Prostate gland (tissue), 2 donors: ENCODE results near the gene TTLL13. TPM values are rescaled to one million over a fixed set of nuclear protein-coding genes. Genes with fewer than 3 reads are reported as not detected.
"Not testable (repeated sequence)": the region's sequence is repeated elsewhere in the genome, so short reads cannot be mapped to it uniquely, and the experiment has no call there.

Source experiments
- DNase-seq: peaks from one replicate; pipeline ENCODE4 v3.0.0-alpha.2; 2019; ENCODE audit warnings: low spot score
- H3K27ac ChIP-seq, 2 donors: fragments of 200-600 bp; sonication (generic); 2 replicates each; pipeline ENCODE4 v1.5.1; 2017 to 2019
- H3K27me3 ChIP-seq: fragments of 200-600 bp; sonication (generic); replicated peaks from 2 replicates; pipeline ENCODE4 v1.5.1; 2019; ENCODE audit not compliant: insufficient read depth
- H3K36me3 ChIP-seq, 2 donors: fragments of 200-600 bp; sonication (generic); 1 replicate in 1 of 2; 2 replicates in 1 of 2; pipeline versions ENCODE4 v1.5.1 to v1.8.1; 2017 to 2019
- H3K4me1 ChIP-seq: fragments of 200-600 bp; sonication (generic); replicated peaks from 2 replicates; pipeline ENCODE4 v1.5.1; 2019
- H3K4me3 ChIP-seq, 2 donors: fragments of 200-600 bp; sonication (generic); 2 replicates each; pipeline ENCODE4 v1.5.1; 2017 to 2019
- H3K9me3 ChIP-seq: fragments of 200-600 bp; sonication (generic); 2 replicates; pipeline ENCODE4 v1.5.1; 2017
- POLR2A ChIP-seq: fragments of 450-650 bp; IDR thresholded peaks from one replicate; pipeline ENCODE4 v1.6.1; 2016; ENCODE audit warnings: antibody characterized with exemption, mild to moderate bottlenecking
- POLR2AphosphoS5 ChIP-seq: sonication (generic); formaldehyde crosslinking; IDR thresholded peaks from one replicate; pipeline ENCODE4 v1.6.1; 2017; ENCODE audit warnings: antibody characterized with exemption
- WGBS: methylation state at CpG from one replicate; pipeline ENCODE4 v1.1.5; 2018; 5-methylcytosine and 5-hydroxymethylcytosine counted together
- intact Hi-C: fragments of 100-400 bp; cut with DNase I; formaldehyde crosslinking; loops from one replicate; pipeline ENCODE4 v1.14.2; 2022
- total RNA-seq, 2 donors: library from RNA; depleted of rRNA; stranded (reverse); fragments of >200 nt; gene quantifications; one replicate each; pipeline ENCODE4 v1.1.0, GENCODE V29; 2016
- TF ChIP-seq, protein P1 (sequence below), 4 experiments: fragments of 200-600 bp in 2 of 4; fragments of 450-650 bp in 2 of 4; sonication (generic) in 2 of 4; IDR thresholded peaks; 1 replicate in 3 of 4; 2 replicates in 1 of 4; pipeline ENCODE4 v1.5.1; 2016 to 2019; ENCODE audit warnings: antibody characterized with exemption in 4 of 4, mild to moderate bottlenecking in 2 of 4, moderate library complexity in 2 of 4

The TTLL13 gene
- total RNA-seq, 2 donors from 2014 or later: 0.51 TPM; not detected in 1

DNA sequence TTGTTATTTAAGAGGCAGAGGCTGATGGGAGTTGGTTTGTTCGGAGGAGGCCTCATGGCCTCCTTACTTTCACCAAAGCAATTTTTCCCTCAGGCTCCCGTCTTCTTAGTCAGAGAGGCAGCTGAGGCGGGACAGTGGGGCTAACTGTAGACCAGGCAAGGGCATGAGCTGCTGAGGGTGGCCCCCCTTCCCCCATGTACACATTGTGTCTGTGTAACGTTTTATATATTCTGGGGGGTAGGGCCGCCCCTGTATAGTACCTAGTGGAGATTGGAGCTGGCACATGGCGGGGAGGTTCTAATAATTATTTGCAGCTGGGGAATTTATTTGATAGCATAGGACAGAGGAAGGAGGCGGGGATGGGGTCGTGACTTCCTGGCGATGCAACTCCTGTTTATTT is 51.2 kb downstream of the TTLL13 start:
- 83% methylated on average over 9 of the region's 9 CpGs for WGBS
- TF ChIP-seq, protein P1, sequence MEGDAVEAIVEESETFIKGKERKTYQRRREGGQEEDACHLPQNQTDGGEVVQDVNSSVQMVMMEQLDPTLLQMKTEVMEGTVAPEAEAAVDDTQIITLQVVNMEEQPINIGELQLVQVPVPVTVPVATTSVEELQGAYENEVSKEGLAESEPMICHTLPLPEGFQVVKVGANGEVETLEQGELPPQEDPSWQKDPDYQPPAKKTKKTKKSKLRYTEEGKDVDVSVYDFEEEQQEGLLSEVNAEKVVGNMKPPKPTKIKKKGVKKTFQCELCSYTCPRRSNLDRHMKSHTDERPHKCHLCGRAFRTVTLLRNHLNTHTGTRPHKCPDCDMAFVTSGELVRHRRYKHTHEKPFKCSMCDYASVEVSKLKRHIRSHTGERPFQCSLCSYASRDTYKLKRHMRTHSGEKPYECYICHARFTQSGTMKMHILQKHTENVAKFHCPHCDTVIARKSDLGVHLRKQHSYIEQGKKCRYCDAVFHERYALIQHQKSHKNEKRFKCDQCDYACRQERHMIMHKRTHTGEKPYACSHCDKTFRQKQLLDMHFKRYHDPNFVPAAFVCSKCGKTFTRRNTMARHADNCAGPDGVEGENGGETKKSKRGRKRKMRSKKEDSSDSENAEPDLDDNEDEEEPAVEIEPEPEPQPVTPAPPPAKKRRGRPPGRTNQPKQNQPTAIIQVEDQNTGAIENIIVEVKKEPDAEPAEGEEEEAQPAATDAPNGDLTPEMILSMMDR (IDR thresholded peaks at IDR 0.05): no peak
- TF ChIP-seq POLR2AphosphoS5: no peak
- no peak for TF ChIP-seq POLR2A
- no peak overlapping the region for H3K27ac ChIP-seq
- no peaks in the 10 kb centered on the region for H3K36me3 ChIP-seq
- no peak for DNase-seq
- H3K4me3 ChIP-seq: no peak overlapping the region
- H3K27me3 ChIP-seq: no peaks in the 10 kb centered on the region
- H3K4me1 ChIP-seq: peaks cover 5% of the 10 kb centered on the region
- no peaks in the 10 kb centered on the region for H3K9me3 ChIP-seq
- intact Hi-C loops: no loop called here

GRCh38 chr15:90300988-90301706 is 51.8 kb downstream of the TTLL13 start:
- Histone ChIP-seq H3K27ac (no peak overlapping the region), H3K27me3 (no peaks in the 10 kb centered on the region), H3K4me1 (peaks cover 5% of the 10 kb centered on the region), H3K4me3 (no peak overlapping the region), H3K36me3 (no peaks in the 10 kb centered on the region), H3K9me3 (no peaks in the 10 kb centered on the region)
- intact Hi-C loops: no loop called here
- DNase-seq: no peak
- 66% methylated on average over 21 of the region's 21 CpGs for WGBS
- no peak for TF ChIP-seq POLR2A
- TF ChIP-seq, protein P1 (IDR thresholded peaks at IDR 0.05): peak; percentile 48 to 68 (median 56)

- Histone ChIP-seq H3K36me3 (no peaks in the 10 kb centered on the region), H3K9me3 (no peaks in the 10 kb centered on the region), H3K4me1 (no peaks in the 10 kb centered on the region), H3K4me3 (no peak overlapping the region), H3K27ac (no peak overlapping the region), H3K27me3 (no peaks in the 10 kb centered on the region)
- WGBS: 80% methylated on average over 8 of the region's 8 CpGs
- TF ChIP-seq POLR2A: no peak
- TF ChIP-seq, protein P1 (IDR thresholded peaks at IDR 0.05): no peak
- TF ChIP-seq POLR2AphosphoS5: no peak
- intact Hi-C loops: no loop called here
- no peak for DNase-seq
Measured at GRCh38 chr15:90301707-90302300, 52.4 kb downstream of the TTLL13 start.

GRCh38 chr15:90305355-90305754 is 56.0 kb downstream of the TTLL13 start:
- H3K36me3 ChIP-seq, H3K4me1 ChIP-seq, H3K9me3 ChIP-seq, H3K27me3 ChIP-seq, intact Hi-C loops, H3K4me3 ChIP-seq, H3K27ac ChIP-seq, DNase-seq: not testable (repeated sequence)
- 94% methylated on average over 14 of the region's 14 CpGs for WGBS

DNA sequence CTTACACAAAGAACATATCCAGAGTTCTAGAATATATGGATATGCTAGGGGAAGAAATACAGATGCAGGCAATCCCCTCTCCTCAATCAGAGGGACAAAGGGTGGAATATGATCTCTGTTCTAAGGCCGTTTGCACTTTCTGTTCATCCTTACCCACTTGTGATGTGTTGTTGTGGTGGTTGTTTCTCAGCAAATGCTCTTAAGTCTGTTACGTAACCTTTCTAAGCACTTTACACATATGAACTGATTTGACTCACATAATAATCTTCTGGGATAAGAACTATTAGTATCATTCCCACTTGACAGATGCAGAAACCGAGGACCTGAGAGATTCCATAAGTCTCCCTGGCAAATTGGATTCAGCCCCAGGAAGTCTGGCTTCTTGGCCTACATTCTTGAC is 56.6 kb downstream of the TTLL13 start:
- Histone ChIP-seq H3K9me3 (no peaks in the 10 kb centered on the region), H3K4me1 (no peaks in the 10 kb centered on the region), H3K27me3 (no peaks in the 10 kb centered on the region), H3K27ac (no peak overlapping the region), H3K4me3 (no peak overlapping the region), H3K36me3 (no peaks in the 10 kb centered on the region)
- intact Hi-C loops: no loop called here
- TF ChIP-seq POLR2AphosphoS5 (no peak), POLR2A (no peak)
- TF ChIP-seq, protein P1 (IDR thresholded peaks at IDR 0.05): no peak
- WGBS: 85% methylated on average over 3 of the region's 3 CpGs
- no peak for DNase-seq
